ENCODE results near the gene RND2. TPM values are rescaled to one million over a fixed set of nuclear protein-coding genes. Genes with fewer than 3 reads are reported as not detected.

The RND2 gene
- total and polyA plus RNA-seq, 2 of the 4 experiments (the other 2 are of a cell fraction): 1.1 to 1.9 TPM

GRCh38 chr17:43014649-43015542 is 10.1 kb upstream of the RND2 start:
- no peak overlapping the region for H2BK15ac ChIP-seq (ENCODE audit: low read depth, low read length)
- ATAC-seq (ENCODE audit: low read depth) (no peak), DNase-seq (no peak)
- WGBS, 2 experiments (ENCODE audit: extremely low coverage in 2 of 2, insufficient read length in 1 of 2): no CpG with 5 or more reads among the region's 8 CpGs
- no peaks in the 10 kb centered on the region for H3K27me3 ChIP-seq (ENCODE audit: control insufficient read depth, insufficient read depth, low read length)
- peaks cover 32% of the 10 kb centered on the region; the same call in 1 of the 2 replicates for H4K20me1 ChIP-seq (ENCODE audit: insufficient read depth, low read length)
- no peaks in the 10 kb centered on the region for H3K9me3 ChIP-seq (ENCODE audit: control insufficient read depth, insufficient read depth, low read length)
- H4K91ac ChIP-seq (ENCODE audit: insufficient read depth, low read depth, low read length): no peak overlapping the region
- TF ChIP-seq RCOR1 (IDR thresholded peaks at IDR 0.05; ENCODE audit: insufficient replicate concordance, low read length): no peak
- TF ChIP-seq POLR2A (IDR thresholded peaks at IDR 0.05; ENCODE audit: low read depth, low read length): no peak
- TF ChIP-seq MAFK (IDR thresholded peaks at IDR 0.05; ENCODE audit: low read depth, low read length): no peak
- TF ChIP-seq CHD1 (IDR thresholded peaks at IDR 0.05; ENCODE audit: low read depth, low read length): no peak
- TF ChIP-seq RAD21 (IDR thresholded peaks at IDR 0.05; ENCODE audit: low read length): no peak
- no peak for TF ChIP-seq RFX5 (IDR thresholded peaks at IDR 0.05; ENCODE audit: low read depth, low read length)
- TF ChIP-seq BHLHE40 (IDR thresholded peaks at IDR 0.05; ENCODE audit: low read depth, low read length): no peak
- no peak for TF ChIP-seq MXI1 (IDR thresholded peaks at IDR 0.05; ENCODE audit: borderline replicate concordance, low read depth, low read length)
- peaks cover 11 to 46% of the 10 kb centered on the region in 2 experiments; a peak in 2 of 4 replicates for H3K79me1 ChIP-seq (ENCODE audit: low read depth in 1 of 2, low read length in 2 of 2)
- H3K18ac ChIP-seq (ENCODE audit: low read depth, low read length): no peak overlapping the region
- no peak overlapping the region for H3K4ac ChIP-seq (ENCODE audit: low read depth, low read length)
- no peak overlapping the region for H2BK5ac ChIP-seq (ENCODE audit: low read depth, low read length, poor library complexity, severe bottlenecking)
- H3K4me3 ChIP-seq (ENCODE audit: insufficient read depth, low read depth, low read length): no peak overlapping the region
- CTCF ChIA-PET: no interaction called here
- in situ Hi-C loops (cut with MboI; ENCODE audit: low sequenced_read_pairs): no loop called here
- BruUV-seq (replicated peaks): TSS peak; percentile 93
- intact Hi-C loops (cut with micrococcal nuclease): no loop called here
- H3K56ac ChIP-seq (ENCODE audit: extremely low read depth, insufficient read depth, low read length): no peak overlapping the region
- H3K14ac ChIP-seq (replicated peaks; ENCODE audit: low read depth, low read length): no peak overlapping the region
- peak overlapping the region; percentile 19 for H2AK9ac ChIP-seq (replicated peaks; ENCODE audit: low read depth, low read length, poor library complexity)
- peaks cover 7% of the 10 kb centered on the region for H3K4me1 ChIP-seq (ENCODE audit: control insufficient read depth, insufficient read depth, low read length)
- H2AFZ ChIP-seq (replicated peaks; ENCODE audit: low read length, poor library complexity): no peak overlapping the region
- H2AK5ac ChIP-seq (ENCODE audit: low read depth, low read length): no peak overlapping the region
- no peak overlapping the region for H4K8ac ChIP-seq (ENCODE audit: low read depth in 2 of 2, low read length in 2 of 2)
- H3K4me2 ChIP-seq (ENCODE audit: low read depth, low read length): no peak overlapping the region
- dilution Hi-C loops (cut with HindIII; ENCODE audit: low sequenced_read_pairs, unreplicated experiment): no loop called here
- H3K23ac ChIP-seq (ENCODE audit: low read depth, low read length): no peak overlapping the region
- POLR2A ChIA-PET (ENCODE audit: unreplicated experiment): no interaction called here
- H3K9ac ChIP-seq (ENCODE audit: low read depth, low read length): no peak overlapping the region
- peaks cover 54% of the 10 kb centered on the region for H3K36me3 ChIP-seq (ENCODE audit: control insufficient read depth, insufficient read depth, low read length)
- H2BK120ac ChIP-seq (ENCODE audit: low read depth, low read length): no peak overlapping the region
- no peak overlapping the region for H3K27ac ChIP-seq (ENCODE audit: insufficient read depth, low read length)
- H4K5ac ChIP-seq (ENCODE audit: low read depth, low read length): no peak overlapping the region
- H3K9me1 ChIP-seq (ENCODE audit: insufficient read depth, low read length): peaks cover 26% of the 10 kb centered on the region
- H2BK20ac ChIP-seq (ENCODE audit: low read depth, low read length): no peak overlapping the region

Measured in IMR-90 (cell line).